CD8-positive, alpha-beta memory T cell (primary cell): ENCODE measurements around the gene CD164L2. TPM values are rescaled to one million over a fixed set of nuclear protein-coding genes. Genes with fewer than 3 reads are reported as not detected.

Source experiments
- CTCF ChIA-PET: fragments of 350-600 bp; sonication (Branson Sonifier 250); formaldehyde crosslinking; loops from one replicate; lab custom pipeline; 2021; ENCODE audit warnings: antibody characterized with exemption; lab: Charles Lee
- POLR2A ChIA-PET: fragments of 350-600 bp; sonication (Branson Sonifier 250); formaldehyde crosslinking; loops from one replicate; lab custom pipeline; 2021; ENCODE audit warnings: antibody characterized with exemption; lab: Charles Lee
- DNase-seq, 5 donors: peaks; one replicate each; pipeline versions ENCODE4 v3.0.0 to v3.0.0-alpha.2; 2020 to 2022; ENCODE audit warnings: mixed read lengths in 1 of 5
- H3K27ac ChIP-seq: one replicate; pipeline ENCODE4 v1.7.0; 2013; ENCODE audit warnings: low read depth, mild to moderate bottlenecking, low read length, moderate library complexity
- H3K27me3 ChIP-seq: 2 replicates; pipeline ENCODE4 v1.7.0; 2013; ENCODE audit warnings: low read length, mild to moderate bottlenecking; ENCODE audit not compliant: insufficient read depth, poor library complexity, severe bottlenecking
- H3K36me3 ChIP-seq: 2 replicates; pipeline ENCODE4 v1.7.0; 2013; ENCODE audit warnings: mild to moderate bottlenecking, low read length, moderate library complexity; ENCODE audit not compliant: insufficient read depth
- H3K4me1 ChIP-seq: 2 replicates; pipeline ENCODE4 v1.7.0; 2013; ENCODE audit warnings: mild to moderate bottlenecking, low read length, moderate library complexity; ENCODE audit not compliant: insufficient read depth
- H3K4me3 ChIP-seq: 2 replicates; pipeline ENCODE4 v1.7.0; 2013; ENCODE audit warnings: mild to moderate bottlenecking, low read length
- H3K9me3 ChIP-seq: 2 replicates; pipeline ENCODE4 v1.7.0; 2013; ENCODE audit warnings: mild to moderate bottlenecking, low read length
- H3K27ac Mint-ChIP-seq, 8 donors: one replicate each; pipeline ENCODE4 v1.8.0; 2020 to 2021; ENCODE audit warnings: mixed read lengths in 8 of 8, mild to moderate bottlenecking in 6 of 8, inconsistent platforms in 3 of 8, moderate library complexity in 3 of 8
- H3K27me3 Mint-ChIP-seq, 2 donors: one replicate each; pipeline ENCODE4 v1.8.0; 2020 to 2021; ENCODE audit warnings: mixed read lengths in 2 of 2, mild to moderate bottlenecking in 1 of 2, moderate library complexity in 1 of 2
- H3K36me3 Mint-ChIP-seq, 3 donors: one replicate each; pipeline ENCODE4 v1.8.0; 2020 to 2021; ENCODE audit warnings: mixed read lengths in 3 of 3, inconsistent platforms in 1 of 3, mild to moderate bottlenecking in 1 of 3
- H3K4me1 Mint-ChIP-seq, 3 donors: one replicate each; pipeline ENCODE4 v1.8.0; 2020 to 2021; ENCODE audit warnings: mixed read lengths in 3 of 3, inconsistent platforms in 1 of 3, mild to moderate bottlenecking in 1 of 3
- H3K4me3 Mint-ChIP-seq, 7 donors: one replicate each; pipeline ENCODE4 v1.8.0; 2020 to 2021; ENCODE audit warnings: mixed read lengths in 7 of 7, mild to moderate bottlenecking in 6 of 7, moderate library complexity in 4 of 7, inconsistent platforms in 2 of 7
- H3K9me3 Mint-ChIP-seq, 5 donors: one replicate each; pipeline ENCODE4 v1.8.0; 2020 to 2022; ENCODE audit warnings: mixed read lengths in 5 of 5, mild to moderate bottlenecking in 3 of 5, moderate library complexity in 2 of 5, inconsistent platforms in 1 of 5
- polyA plus RNA-seq: library from polyadenylated mRNA; unstranded; fragments of 300-500 nt; fragmentation: Illumina TruSeq; gene quantifications from one replicate; pipeline ENCODE4 v1.2.3, GENCODE V29; 2021
- total RNA-seq, 2 experiments: library from RNA; stranded (reverse); gene quantifications; one replicate each; pipeline ENCODE4 v1.2.3, GENCODE V29; 2021

CD164L2 gene
- total and polyA plus RNA-seq, 3 experiments from 2014 or later, result not detected

DNA sequence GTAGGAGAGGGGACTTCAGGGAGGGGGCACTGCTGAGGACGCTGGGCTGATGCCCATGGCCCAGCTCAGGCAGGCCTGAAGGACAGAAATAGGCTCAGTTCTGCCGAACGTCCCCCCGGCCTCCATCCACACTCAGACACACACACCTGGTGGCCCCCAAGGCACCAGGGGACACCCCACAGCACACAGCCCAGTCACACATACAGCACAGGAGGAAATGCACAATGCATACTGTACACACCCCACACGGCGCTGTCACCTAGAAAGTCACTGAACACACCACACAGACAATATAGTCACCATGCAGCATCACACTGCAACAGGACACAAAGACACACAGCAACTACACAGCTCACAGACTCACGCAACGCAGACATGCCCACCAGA, 40.7 kb downstream of the CD164L2 start:
- H3K4me3 Mint-ChIP-seq, result peak overlapping the region; percentile 92 to 100 (median 96)
- no peaks in the 10 kb centered on the region for H3K27me3 Mint-ChIP-seq
- Histone ChIP-seq H3K36me3 (peaks cover 6% of the 10 kb centered on the region), H3K4me1 (peaks cover 35% of the 10 kb centered on the region), H3K27ac (peak overlapping the region; percentile 85), H3K27me3 (no peaks in the 10 kb centered on the region), H3K9me3 (no peaks in the 10 kb centered on the region), H3K4me3 (peak overlapping the region; percentile 100)
- CTCF ChIA-PET, result interaction anchor here (0.9 to 9.4 kb wide), 9 partner anchors 10 to 267 kb away, joined by 3 to 115 read pairs (median 7); partner anchors contain the start of gene MAP3K6
- no peaks in the 10 kb centered on the region for H3K9me3 Mint-ChIP-seq
- POLR2A ChIA-PET, result interaction anchor here (1.3 to 3.8 kb wide), 4 partner anchors 15 to 383 kb away, joined by 4 to 25 read pairs (median 10); partner anchors contain the start of gene FAM76A
- DNase-seq, result peak in 2 of 5 donors; percentile 31 to 62
- peaks cover 41 to 74% (median 54%) of the 10 kb centered on the region in 3 donors for H3K4me1 Mint-ChIP-seq
- peak overlapping the region; percentile 90 to 99 (median 96) for H3K27ac Mint-ChIP-seq
- peaks cover 0 to 42% (median 4%) of the 10 kb centered on the region in 3 donors for H3K36me3 Mint-ChIP-seq

DNA sequence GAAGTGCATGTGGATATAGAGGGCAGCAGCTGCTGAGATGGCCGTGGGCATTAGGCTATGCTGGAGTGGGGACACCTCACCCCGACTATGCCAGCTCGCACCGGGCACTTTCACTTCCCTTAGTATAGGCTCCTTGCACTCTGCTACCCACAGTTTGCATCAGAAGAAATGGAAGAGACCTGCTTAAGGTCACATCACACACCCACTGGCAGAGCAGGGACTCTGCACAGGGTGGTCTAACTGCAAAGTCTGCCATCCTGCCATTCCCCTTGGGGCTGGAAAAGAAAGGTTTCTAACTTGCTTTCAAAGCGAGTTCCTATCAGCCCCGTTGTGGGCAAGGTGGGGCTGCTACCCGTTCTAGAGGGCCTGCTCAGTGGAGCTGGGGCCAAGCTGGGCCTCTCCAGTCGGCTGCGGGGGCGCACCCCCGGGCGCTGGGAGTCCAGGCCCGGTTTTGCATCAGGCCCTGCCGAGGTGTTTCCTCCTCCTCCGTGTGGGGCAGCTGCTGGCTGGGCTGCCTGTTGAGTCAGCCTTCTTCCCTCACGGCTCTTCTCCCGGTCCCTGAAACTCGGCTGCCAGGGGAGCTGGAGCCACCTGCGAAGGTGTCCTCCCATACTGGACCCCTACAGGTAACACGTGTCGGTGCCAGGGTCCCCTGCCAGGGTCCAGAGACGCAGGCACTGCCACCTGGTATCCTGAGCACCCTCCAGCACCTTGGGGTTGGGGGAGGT, 41.4 kb downstream of the CD164L2 start, which contains the start of gene SYTL1:
Gene SYTL1 (plus strand): TSS at position 498 of the 728 bp plus-strand sequence. CDS start 3,313 bp downstream, outside the sequence.
- Mint-ChIP-seq H3K9me3 (no peaks in the 10 kb centered on the region), H3K4me3 (peak within 1 kb of the TSS; percentile 92 to 100 (median 96)), H3K27me3 (no peaks in the 10 kb centered on the region), H3K27ac (peak within 1 kb of the TSS; percentile 90 to 99 (median 96)), H3K36me3 (peaks cover under 1 to 41% (median 4%) of the 10 kb centered on the region in 3 donors), H3K4me1 (peaks cover 39 to 70% (median 54%) of the 10 kb centered on the region in 3 donors)
- peak; percentile 55 to 80 (median 68) for DNase-seq
- H3K36me3 ChIP-seq, result peaks cover 6% of the 10 kb centered on the region
- ChIA-PET POLR2A (interaction anchor here (0.5 to 3.8 kb wide), 5 partner anchors 10 to 384 kb away, joined by 3 to 25 read pairs (median 8); partner anchors contain the start of gene FAM76A), CTCF (interaction anchor here (0.6 to 9.4 kb wide), 11 partner anchors 9 to 267 kb away, joined by 3 to 115 read pairs (median 4); partner anchors contain the start of genes MAP3K6 and TMEM222)
- peak within 1 kb of the TSS; percentile 100 for H3K4me3 ChIP-seq
- no peaks in the 10 kb centered on the region for H3K9me3 ChIP-seq
- H3K4me1 ChIP-seq, result peaks cover 35% of the 10 kb centered on the region
- no peaks in the 10 kb centered on the region for H3K27me3 ChIP-seq
- H3K27ac ChIP-seq, result peak within 1 kb of the TSS; percentile 85

DNA sequence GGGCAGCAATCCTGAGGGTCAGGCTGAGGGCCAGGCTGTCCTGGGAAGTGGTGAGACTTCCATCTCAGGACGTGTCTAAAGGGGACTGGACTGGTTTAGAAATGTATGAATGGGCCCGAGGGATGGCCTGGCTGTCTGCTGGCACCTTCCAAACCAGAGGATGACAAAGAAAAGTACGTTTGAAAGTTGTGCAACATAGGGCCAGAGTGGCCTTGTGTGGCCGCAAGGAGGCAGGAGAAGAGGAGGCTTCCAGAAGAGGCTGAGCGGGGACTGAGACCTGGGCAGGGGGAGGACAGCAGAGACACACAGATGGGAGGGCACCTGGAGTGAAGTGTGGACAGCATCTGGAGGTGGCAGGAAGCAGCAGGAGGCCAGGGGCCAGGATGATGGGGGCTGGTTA, 43.9 kb downstream of the CD164L2 start:
- H3K36me3 ChIP-seq, result peaks cover 14% of the 10 kb centered on the region
- H3K27me3 Mint-ChIP-seq, result no peaks in the 10 kb centered on the region
- peaks cover 0 to 49% (median 1%) of the 10 kb centered on the region in 3 donors for H3K36me3 Mint-ChIP-seq
- no peak overlapping the region for H3K27ac ChIP-seq
- peaks cover 31 to 50% (median 42%) of the 10 kb centered on the region in 3 donors for H3K4me1 Mint-ChIP-seq
- no peak overlapping the region for H3K4me3 ChIP-seq
- H3K9me3 ChIP-seq, result no peaks in the 10 kb centered on the region
- H3K27me3 ChIP-seq, result no peaks in the 10 kb centered on the region
- peaks cover 24% of the 10 kb centered on the region for H3K4me1 ChIP-seq
- H3K9me3 Mint-ChIP-seq, result no peaks in the 10 kb centered on the region
- no peak for DNase-seq
- H3K4me3 Mint-ChIP-seq, result peak overlapping the region in 5 of 7 donors; percentile 44 to 81 (median 57)
- ChIA-PET CTCF (interaction anchor here (1.2 to 9.4 kb wide), 2 partner anchors 18 to 33 kb away, joined by 4 to 115 read pairs; no protein-coding TSS in a partner anchor), POLR2A (interaction anchor here (1.3 kb wide), 1 partner anchor 16 kb away, joined by 3 read pairs; no protein-coding TSS in a partner anchor)
- peak overlapping the region; percentile 51 to 99 (median 88) for H3K27ac Mint-ChIP-seq

DNA sequence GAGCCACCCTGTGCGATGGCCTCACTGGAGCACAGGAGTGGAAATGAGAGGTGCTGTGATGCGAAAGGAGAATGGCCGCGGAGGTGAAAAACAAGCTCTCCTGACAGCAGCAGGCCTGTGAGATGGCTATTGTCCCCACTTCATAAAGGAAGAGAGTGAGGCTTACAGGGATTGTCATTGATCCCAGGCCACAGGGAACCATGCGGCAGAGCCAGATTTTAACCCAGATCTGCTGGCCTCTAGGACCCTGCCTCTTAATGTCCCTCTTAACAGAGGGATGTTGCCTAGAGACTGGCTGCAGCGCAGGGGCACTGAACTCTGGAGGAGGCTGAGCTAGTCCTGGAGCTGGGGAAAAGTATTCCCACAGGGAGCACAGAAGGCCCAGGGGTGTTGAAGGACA, 44.4 kb downstream of the CD164L2 start:
- ChIA-PET POLR2A (interaction anchor here (0.6 kb wide), 1 partner anchor 10 kb away, joined by 3 read pairs; no protein-coding TSS in a partner anchor), CTCF (interaction anchor here (1.2 to 9.4 kb wide), 2 partner anchors 18 to 33 kb away, joined by 4 to 115 read pairs; no protein-coding TSS in a partner anchor)
- Mint-ChIP-seq H3K27ac (peak overlapping the region; percentile 8 to 99 (median 82)), H3K27me3 (no peaks in the 10 kb centered on the region), H3K4me1 (peaks cover 31 to 46% (median 40%) of the 10 kb centered on the region in 3 donors), H3K4me3 (peak overlapping the region in 3 of 7 donors; percentile 51 to 68 (median 58)), H3K9me3 (no peaks in the 10 kb centered on the region), H3K36me3 (peaks cover 0 to 54% (median 3%) of the 10 kb centered on the region in 3 donors)
- no peak for DNase-seq
- Histone ChIP-seq H3K27ac (no peak overlapping the region), H3K27me3 (no peaks in the 10 kb centered on the region), H3K36me3 (peaks cover 19% of the 10 kb centered on the region), H3K9me3 (no peaks in the 10 kb centered on the region), H3K4me1 (peaks cover 19% of the 10 kb centered on the region), H3K4me3 (no peak overlapping the region)

DNA sequence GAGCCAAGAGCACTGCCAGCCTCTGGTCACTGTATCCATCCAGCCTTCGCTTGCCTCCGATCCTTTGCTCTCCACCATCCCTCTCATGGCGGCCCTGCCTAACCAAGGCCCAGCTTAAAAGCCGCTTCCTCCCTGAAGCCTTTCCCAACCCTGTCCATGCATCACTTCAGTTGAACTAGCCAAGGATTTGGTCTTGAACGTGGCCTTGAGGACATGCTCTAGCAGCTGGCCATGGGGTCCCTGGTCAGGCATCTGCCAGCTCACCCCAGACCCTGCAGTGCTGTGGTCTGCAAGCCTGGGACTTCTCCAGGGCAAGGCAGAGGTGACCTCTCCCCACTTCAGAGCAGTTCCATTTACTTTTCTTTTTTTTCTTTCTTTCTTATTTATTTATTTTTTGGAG, 46.4 kb downstream of the CD164L2 start:
- Histone ChIP-seq H3K27ac (no peak overlapping the region), H3K4me3 (no peak overlapping the region), H3K36me3 (peaks cover 35% of the 10 kb centered on the region), H3K4me1 (peaks cover 31% of the 10 kb centered on the region), H3K27me3 (no peaks in the 10 kb centered on the region), H3K9me3 (no peaks in the 10 kb centered on the region)
- H3K27me3 Mint-ChIP-seq, result no peaks in the 10 kb centered on the region
- peak in 1 of 5 donors; percentile 38 for DNase-seq
- no peak overlapping the region for H3K4me3 Mint-ChIP-seq
- POLR2A ChIA-PET, result no interaction called here
- CTCF ChIA-PET, result interaction anchor here (0.9 to 8.8 kb wide), 5 partner anchors 9 to 52 kb away, joined by 3 to 99 read pairs (median 4); no protein-coding TSS in a partner anchor
- H3K36me3 Mint-ChIP-seq, result peaks cover 0 to 57% (median 3%) of the 10 kb centered on the region in 3 donors
- H3K9me3 Mint-ChIP-seq, result no peaks in the 10 kb centered on the region
- peak overlapping the region in 2 of 8 donors; percentile 61 to 73 for H3K27ac Mint-ChIP-seq
- H3K4me1 Mint-ChIP-seq, result peaks cover 32 to 46% (median 38%) of the 10 kb centered on the region in 3 donors

DNA sequence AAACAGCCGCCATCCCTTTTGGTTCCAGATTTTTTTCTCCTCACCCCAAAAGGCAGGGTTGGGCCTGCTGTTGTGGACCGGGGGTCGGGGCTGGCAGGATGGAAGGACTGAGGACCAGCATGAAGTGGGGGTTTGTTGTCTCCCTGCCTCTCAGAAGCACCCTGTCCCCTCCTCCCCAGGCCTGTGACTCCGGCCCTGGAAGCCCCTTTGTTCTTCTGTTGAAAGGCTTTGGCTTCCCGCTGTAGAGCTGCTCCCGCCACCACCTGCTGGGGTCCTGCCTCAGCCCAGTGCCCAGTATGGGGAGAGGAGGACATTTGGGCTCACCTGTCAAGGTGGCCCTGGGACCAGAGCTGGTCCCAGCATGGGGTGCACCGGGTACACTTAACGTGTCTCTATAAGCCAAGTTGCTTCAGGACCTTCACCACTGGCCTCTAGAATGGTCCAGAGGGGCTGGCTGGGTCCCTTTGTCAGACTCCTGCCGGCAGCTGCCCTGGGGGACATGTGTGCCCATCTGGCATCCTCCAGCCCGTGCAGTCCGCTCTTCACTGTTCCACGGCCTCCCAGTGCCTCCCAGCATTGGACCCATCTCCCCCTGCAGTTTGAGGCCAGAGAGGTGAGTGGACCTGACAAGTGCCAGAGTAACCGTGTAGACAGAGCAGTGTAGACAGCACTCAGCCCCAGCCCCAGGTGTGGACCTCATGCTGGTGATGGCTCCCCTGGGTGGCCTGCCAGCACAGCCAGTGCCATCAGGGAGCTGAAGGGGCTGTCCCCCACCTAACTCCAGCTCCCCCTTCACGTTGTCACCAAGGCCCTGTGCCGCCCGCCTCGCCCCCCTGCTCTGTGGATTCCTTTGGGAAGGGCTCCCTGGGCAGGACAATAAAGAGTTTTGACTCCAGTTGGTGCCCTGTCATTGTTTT, 47.4 kb downstream of the CD164L2 start:
- no peaks in the 10 kb centered on the region for H3K9me3 ChIP-seq
- peak in 1 of 5 donors; percentile 33 for DNase-seq
- Mint-ChIP-seq H3K4me3 (no peak overlapping the region), H3K27ac (peak overlapping the region in 1 of 8 donors; percentile 69), H3K4me1 (peaks cover 23 to 46% (median 28%) of the 10 kb centered on the region in 3 donors), H3K27me3 (no peaks in the 10 kb centered on the region), H3K9me3 (no peaks in the 10 kb centered on the region), H3K36me3 (peaks cover 0 to 67% (median 3%) of the 10 kb centered on the region in 3 donors)
- no peak overlapping the region for H3K4me3 ChIP-seq
- no peak overlapping the region for H3K27ac ChIP-seq
- H3K4me1 ChIP-seq, result peaks cover 22% of the 10 kb centered on the region
- H3K27me3 ChIP-seq, result no peaks in the 10 kb centered on the region
- POLR2A ChIA-PET, result no interaction called here
- CTCF ChIA-PET, result interaction anchor here (0.9 to 8.8 kb wide), 5 partner anchors 8 to 53 kb away, joined by 3 to 99 read pairs (median 4); no protein-coding TSS in a partner anchor
- peaks cover 39% of the 10 kb centered on the region for H3K36me3 ChIP-seq
